NCI-H1436 treated with DMSO at 0.1 percent for 48 hours (cell line): Measurements from ENCODE around the gene PDE1A.

Source experiments
- DNase-seq: peaks from one replicate; lab custom pipeline; 2025; lab: John Stamatoyannopoulos, UW

Gene PDE1A

DNA sequence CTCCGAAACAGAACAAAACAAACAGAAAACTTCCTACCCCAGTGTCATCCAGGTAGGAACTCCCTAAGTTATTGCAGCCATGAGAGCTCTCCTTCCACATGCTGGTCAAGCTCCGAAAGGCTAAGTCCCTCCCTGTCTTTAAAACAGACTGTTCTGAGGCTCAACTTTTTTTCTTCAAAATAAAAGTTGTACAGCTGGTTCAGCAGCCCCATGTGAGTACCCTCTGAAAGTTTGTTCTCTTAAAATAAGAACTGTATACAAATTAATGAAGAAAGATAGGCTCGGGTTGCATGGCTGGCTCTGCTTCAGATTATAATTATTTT, at the start of gene PDE1A:
Gene PDE1A, minus strand, starts transcription at position 119 of the 323 bp plus-strand sequence.
- no peak for DNase-seq

DNA sequence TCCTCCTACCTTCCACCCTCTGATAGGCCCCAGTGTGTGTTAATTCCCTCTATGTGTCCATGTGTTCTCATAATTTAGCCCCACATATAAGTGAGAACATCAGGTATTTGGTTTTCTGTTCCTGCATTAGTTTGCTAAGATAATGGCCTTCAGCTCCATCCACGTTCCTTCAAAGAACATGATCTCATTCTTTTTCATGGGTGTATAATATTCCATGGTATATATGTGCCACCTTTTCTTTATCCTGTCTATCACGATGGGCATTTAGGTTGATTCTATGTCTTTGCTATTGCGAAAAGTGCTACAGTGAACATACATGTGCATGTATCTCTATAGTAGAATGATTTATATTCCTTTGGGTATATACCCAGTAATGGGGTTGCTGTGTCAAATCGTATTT, 46.8 kb upstream of the PDE1A start:
- no peak for DNase-seq

DNA sequence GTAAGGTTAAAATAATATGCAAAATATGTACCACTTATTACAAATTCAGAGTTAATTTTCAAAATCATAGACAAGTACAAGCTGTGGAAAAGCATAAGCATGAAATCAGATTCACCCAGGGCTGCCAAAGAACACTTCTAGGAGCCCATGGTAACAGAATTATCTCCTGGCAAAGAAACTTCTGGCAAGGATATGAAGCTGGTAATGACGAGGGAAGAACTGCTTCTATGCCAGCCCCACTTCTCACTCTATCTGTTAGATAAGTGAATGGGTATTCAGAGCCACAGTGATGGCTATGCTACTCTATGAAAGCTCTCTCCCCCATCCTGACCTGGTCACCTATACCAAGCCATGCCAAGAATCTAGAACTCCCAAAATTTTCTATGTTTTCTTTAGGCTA, 36.9 kb upstream of the PDE1A start:
- DNase-seq: no peak

DNA sequence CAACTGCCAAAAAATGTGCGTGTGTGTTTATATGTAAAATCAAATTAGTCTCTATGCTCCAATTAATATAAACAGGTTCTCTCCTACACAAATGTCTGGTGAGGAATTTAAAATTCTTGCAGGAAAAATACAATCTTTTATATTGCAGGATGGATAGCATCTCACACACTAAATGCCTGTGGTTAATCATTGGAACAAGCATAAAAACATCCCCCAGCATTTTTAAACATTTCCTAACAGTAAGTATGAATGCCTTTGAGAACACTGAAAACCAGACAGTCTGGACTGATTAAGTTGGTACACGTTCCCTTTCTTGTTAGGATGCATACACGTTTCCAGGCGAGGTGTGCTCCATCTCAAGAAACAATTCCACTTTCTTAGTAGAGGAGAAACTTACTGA, 29.9 kb upstream of the PDE1A start:
- DNase-seq: no peak

DNA sequence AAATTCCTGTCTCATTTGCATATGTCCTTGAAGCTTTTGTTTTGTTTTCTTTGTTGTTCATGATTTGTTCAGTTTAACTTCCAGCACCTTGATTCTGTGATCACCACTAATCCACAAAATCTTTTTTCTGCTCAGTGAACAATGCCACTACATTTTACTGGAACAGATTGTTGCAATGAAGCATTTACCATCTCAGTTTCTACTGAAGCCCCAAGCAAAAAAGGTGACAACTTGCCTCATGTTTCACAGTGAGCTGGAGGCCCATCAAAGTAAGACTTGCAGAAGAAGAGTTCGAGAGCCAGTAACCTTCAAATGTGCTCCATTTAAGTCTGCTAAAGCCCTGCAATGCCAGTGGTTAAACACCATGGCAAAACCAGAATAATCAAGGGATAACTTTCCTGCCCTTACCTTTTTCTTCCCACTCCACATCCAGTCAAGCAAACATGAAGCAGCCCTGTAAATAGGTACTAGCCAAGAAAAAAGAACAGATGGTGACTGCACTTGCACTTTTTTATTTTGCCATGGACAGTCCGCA, 25.7 kb upstream of the PDE1A start:
- DNase-seq: no peak

DNA sequence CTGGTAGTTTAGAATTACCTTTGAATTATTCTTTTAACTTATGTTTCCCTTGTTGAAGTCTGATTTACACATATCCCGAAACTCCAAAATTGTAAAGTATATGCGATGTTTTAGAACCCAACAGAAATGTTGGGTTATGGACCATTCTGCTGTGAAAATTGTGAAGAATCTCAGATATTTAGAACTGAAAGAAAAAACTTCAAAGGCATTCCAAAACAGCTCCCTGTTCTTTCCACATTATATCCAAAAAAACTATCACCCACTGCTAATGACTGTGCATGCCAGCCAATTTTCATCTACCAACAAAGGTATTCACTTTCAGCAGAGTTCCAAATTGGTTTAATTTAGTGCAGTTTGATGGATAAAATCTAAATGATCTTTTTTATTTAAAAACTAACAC, 21.5 kb upstream of the PDE1A start:
- DNase-seq: no peak

DNA sequence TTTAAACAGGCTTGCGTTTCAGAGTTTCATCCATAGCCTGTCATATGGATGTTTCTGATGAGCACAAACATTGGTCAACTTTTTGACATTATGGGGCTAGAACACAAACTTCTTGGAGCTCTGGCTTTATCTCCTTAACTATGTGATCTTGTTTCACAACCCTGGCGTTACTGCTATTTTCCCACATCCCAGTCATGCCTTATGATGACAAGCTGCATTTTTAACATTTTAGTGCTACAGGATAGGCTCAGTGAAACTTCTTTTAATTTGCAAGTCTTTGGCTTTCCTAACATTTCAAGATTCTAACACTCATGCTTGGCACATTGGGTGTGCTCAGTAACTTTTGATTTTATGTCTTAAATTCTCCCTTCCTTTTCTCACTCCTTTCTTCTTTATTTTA, 21.0 kb upstream of the PDE1A start:
- DNase-seq: no peak

DNA sequence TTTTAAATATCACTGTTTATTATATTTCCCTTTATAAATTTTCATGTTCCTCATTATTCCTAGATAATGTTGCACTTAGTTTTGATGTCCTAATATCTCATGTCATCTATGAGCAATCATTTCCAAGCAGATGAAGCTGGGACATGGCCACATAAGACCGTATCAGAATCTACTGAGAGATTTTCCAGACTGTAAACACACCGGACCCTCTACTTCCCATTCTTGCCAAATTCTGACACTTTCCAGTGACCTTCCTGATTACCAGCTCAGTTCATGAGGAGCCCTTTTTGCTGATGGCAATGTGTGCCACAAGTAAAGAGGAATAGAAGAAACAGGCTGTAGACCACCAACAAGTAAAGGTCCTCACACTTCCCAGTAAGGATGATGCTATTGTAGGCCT, 20.3 kb upstream of the PDE1A start:
- no peak for DNase-seq

DNA sequence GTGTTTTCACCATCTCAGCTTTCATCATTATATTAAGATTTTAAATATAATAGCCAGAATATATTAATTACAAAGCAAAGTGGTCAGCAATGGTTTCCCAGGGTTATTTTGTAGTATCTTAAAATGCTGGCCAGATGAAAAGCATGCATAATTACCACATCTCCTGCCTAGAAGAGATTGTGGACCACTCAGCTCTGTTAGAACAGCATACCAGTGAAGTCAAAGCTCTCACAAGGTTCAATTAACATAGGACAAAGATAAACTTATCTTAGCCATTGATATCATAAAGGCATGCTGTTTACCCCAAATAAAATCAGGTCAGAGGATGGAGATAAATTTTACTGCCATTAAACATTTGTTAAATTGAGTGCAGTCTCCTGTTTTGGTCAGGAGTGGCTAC, 19.3 kb upstream of the PDE1A start:
- no peak for DNase-seq

DNA sequence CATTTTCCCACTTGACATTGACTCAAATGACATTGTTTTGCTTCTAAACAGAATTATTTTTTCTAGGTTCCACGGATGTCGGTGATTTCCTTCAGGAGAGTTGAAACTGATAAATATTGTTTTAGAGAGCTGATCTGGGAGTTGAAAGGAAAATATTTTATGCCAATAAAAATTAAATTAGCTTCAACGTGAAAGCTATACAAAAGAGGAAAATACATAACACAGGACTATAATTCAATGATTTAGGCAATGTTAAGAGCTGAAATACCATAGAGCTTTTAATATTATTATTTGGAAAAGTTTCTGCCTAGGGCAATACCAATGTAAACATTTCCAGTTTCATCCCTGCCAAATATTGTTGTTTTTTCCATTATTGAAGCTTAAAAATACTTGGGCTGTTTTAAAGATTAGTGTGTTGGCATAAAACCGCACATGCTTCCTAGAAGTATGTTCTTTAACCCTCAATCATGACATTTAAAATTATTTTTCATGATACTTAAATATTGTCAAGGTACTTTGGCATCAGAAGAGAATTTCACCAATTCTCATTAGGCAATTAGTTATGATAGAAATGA, 18.6 kb upstream of the PDE1A start:
- no peak for DNase-seq

DNA sequence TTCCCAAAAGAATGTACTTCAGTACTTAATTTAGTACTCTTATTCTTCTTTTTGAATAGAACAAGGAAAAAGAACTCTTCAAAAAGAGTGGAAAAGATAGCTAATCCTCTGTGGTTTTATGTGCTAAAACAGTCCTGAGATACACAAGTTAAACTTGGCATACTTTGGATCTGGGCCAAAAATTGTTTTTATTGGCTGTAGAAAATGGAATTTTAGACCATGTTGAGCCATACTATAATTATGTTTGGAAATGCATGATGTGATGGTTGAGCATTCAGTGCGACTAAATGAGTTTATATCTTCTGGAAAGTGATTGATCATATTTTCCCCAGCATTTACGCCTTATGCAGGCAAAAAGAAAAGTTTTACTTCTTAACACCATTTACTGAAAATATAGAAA, 18.0 kb upstream of the PDE1A start:
- DNase-seq: no peak

DNA sequence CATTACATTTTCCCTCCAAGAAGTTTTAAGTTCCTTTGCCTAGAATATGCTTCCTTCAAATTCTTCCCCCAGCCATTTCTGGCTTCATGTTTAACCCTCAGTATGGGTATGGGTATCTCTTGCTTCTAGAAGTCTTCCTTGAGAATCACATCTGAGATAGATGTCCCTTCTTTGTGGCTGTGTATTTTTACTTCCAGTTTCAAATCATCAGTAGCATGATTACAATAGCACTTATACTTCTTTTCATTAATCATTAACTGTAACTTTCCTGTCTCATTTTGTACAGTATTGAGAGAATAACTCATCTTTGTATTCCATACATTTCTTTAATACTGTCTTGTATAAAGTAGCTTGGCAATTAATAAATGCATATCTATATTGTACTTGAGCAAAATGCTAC, 17.3 kb upstream of the PDE1A start:
- no peak for DNase-seq

DNA sequence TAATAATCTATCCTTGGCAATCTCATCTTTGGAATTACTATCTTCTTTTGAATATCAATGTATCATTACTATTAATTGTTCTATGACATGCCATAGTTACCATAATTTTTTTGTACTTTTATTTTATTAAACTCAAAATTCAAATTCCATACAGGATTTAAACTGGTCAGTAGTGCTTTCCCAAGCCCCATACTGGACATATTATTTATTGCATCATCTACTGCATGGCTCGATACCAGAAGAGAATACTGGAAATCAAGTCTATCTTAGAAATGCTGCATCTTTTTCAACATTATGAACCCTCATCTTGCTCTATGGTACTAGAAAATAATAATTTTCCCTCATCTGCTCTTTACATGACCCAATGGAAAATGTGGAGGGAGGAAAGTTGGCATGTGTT, 9.4 kb upstream of the PDE1A start:
- no peak for DNase-seq

DNA sequence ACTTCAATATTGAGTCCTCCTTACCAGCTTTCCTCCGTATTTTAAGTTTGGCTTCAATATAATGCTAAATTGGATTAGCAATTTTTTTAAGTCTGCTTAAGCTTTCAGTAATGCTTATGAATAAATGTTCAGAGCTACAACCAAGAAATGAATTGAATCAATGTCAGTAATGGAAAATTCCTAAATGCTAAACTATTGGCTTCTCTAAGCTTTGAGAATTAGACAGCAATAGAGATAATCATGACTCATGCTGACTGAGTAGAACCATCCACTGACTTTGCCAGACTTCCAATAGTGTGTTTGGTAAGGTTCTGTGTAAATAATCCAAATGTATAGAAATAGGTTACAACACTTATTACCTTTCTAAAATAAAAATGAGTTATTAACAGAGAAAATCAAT, 8.9 kb upstream of the PDE1A start:
- DNase-seq: no peak

DNA sequence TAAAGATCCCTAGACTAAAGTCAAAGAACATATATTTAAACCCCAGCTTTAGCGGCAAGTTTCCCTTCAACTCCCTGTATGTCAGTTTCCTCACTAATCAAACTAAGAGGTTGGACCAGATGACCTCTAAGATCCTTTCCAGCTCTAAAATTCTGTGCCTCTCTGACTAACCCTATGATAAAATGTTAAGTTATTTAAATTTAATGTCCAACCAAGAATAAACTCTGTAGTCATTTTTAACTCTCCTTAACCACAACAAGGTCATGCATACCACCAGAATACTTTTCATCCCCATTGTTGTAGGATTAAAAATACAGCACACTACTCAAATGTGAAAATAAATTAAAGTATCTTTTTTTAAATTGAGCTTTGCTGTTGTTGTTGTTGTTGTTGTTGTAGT, 5.2 kb upstream of the PDE1A start:
- no peak for DNase-seq

DNA sequence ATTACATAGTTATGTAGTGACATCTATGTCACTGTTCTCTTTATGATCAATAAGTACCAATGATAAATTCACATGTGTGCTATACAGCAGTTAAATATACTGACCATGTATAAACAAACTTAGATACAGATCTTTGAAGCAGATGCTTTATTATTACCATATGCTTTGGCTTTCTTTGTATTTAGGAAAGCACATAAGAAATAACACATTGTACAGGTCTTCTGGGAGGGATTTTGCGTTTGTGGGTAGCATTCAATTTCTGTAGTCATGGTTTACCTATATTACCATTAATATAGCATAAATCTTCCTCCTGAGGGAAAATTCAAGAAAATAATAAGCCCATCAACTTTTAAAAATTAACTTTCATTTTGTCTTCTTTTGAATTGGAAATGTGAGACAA, 1.6 kb upstream of the PDE1A start:
- DNase-seq: no peak

DNA sequence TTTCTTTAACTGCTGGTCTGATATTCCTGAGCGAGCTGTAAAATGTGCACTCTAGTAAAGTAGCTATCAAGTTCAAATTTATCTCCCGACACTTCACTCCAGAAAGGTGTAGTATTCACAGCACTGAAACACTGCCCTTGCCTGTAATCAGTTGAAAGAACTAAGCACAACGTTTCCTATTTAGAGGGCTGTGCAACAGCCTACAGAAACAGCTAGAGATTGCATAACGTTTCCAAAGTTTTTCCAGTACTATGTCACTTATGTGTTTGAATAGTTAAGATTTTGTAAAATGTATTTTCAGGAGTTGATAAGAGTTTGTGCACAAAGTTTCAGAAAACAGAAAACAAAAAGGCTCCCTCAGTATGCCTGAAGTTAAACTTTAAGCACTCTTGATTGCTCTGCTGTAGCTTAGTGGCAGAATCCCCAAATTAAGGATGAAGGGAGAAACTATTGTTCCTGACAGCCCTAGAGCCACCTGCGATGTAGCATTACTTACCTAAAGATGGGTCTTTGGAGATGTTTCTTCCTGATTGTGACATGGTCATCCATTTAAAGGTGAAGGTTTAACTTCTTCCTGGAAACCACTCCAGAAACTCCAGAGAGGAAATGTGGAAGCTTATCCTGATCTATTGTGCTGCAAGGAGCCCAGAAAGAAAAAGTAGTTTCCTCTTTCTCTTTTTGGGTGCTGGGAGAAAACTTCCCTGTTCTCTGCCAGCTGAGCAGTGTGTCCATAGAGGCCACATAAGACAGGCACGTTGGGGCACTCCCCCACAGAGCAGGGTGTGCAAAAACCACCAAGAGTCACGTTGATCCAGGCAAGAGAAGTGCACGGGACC, 536 bp downstream of the PDE1A start:
- DNase-seq: no peak

DNA sequence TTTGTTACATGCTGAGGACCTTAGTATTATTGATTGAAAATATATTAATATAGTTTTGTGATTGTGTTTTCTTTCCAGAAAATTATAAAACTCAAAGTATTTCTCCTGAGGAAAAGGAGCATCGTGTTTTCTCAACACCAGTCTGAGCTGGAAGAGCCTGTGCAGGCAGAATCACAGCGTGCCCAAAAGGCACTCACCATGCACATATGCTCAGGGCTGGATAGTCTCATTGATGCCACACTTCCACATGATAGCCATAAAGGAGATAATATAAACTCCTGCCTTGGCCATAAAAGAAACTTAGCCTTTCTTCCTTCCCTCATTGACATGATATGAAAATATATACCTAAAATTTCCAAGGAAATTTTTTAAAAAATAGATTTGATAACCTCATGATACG, 4.0 kb downstream of the PDE1A start:
- DNase-seq: no peak

DNA sequence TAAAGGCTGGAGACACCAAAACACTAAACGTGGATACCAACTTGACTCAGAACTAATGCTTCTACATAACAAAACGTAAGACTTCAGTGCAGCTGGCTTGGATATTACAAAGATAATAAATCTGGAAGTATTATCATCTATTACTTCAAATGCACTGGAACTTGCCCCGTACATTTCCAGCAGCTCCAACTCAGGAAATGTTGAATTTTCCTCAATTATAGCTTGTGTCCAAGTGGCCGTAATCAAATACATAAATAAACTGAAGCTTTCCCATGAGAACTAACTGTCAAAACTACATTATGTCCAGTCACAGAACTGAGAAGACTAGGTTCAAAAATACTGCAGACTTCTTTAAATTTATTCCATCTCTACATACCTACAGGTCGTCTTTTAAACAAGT, 6.2 kb downstream of the PDE1A start:
- DNase-seq: no peak

DNA sequence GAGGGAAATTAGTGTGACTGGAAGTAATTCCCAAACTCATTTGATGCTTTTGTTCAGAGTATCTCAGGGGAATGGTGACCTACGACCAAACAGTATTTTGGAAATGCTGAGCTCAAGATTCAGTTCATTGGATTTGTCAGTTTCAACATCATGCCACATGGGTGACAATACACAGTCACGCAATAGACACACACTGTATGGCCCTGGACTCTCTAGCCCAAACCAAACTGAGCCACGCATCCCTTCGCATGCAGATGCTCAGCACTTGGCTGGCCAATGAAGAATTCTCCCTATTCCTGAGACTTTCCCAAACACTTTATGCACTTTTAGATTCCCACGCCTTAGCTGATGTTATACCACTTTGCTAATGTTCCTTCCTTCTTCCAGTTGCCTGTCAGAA, 10.0 kb downstream of the PDE1A start:
- no peak for DNase-seq

DNA sequence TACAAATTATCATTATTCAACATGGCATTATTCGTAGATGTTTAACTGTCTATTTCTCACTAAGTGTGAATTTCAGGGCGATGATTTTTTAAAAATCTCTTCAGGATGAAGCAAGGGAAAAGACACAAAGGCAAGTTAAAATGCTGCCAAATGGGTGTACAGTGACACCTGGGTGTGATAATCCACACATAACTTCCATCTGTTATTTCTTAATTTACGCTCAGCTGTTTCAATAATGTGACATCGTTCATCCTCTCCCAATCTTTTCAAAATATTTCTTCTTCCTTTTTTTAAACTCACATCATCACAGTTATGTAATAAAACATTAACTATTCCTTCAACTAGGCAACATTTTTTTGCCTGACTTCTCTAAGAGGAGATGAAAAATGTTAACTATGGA, 10.6 kb downstream of the PDE1A start:
- DNase-seq: no peak

DNA sequence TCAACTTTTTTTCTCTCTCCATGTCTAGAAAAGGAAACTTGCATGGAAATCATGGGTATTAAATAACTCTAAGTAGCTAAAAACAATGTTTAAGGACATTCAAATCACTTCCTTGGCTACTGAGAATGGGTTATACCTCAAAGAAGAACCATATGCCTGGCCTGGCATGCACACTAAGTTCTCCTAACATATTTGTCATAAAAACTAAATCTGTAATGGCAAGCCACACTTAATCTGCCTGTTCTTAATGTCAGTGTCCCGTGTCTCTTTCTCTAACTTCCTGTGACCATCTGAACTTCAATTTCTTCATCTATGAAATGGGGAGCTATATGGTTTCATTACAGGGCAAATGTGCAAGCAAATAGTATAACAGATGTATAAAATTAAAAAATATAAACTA, 11.1 kb downstream of the PDE1A start:
- no peak for DNase-seq

DNA sequence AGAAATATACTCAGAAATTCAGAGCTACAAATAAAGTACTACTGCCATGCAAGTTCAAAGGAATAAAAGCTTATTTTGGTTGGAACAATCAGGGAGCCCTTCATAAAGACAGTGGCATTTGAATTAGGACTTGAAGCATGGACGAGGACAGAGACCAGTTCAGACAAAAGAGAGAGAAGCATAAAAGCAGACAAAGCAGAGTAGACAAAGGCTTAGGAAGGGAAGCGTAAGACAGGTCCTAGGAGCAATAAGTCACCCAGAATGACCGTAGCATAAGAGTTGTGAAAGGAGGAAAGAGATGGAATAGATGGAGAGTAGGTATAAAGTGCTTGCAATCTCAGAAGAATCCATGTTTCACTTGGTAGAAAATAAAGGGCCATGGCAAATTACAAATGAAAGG, 14.0 kb downstream of the PDE1A start:
- DNase-seq: no peak

DNA sequence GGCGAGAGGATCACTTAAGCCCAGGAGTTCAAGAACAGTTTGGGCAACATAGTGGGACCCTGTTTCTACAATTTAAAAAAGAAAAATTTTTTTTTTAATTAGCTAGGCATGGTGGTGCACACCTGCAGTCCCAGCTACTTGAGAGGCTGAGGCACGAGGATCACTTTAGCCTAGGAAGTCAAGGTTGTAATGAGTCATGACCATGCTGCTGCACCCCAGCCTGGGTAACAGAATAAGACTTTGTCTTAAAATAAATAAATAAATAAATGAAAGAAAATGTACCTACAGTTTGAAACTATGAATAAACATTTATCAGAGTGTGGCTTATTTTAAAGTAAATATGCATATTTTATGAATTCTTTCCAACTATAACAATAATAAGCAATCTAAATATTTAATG, 16.7 kb downstream of the PDE1A start:
- DNase-seq: no peak
